GM12891 (cell line): ENCODE data around the gene CAMK1G.

Experiments used
- PAX5 ChIP-seq: IDR thresholded peaks from 2 replicates; pipeline ENCODE4 v1.6.1; 2011; ENCODE audit warnings: low read length, moderate library complexity, mild to moderate bottlenecking; ENCODE audit not compliant: insufficient read depth, severe bottlenecking
- POLR2A ChIP-seq: IDR thresholded peaks from 2 replicates; pipeline ENCODE4 v1.6.1; 2011; ENCODE audit warnings: low read depth, low read length, control low read depth

DNA sequence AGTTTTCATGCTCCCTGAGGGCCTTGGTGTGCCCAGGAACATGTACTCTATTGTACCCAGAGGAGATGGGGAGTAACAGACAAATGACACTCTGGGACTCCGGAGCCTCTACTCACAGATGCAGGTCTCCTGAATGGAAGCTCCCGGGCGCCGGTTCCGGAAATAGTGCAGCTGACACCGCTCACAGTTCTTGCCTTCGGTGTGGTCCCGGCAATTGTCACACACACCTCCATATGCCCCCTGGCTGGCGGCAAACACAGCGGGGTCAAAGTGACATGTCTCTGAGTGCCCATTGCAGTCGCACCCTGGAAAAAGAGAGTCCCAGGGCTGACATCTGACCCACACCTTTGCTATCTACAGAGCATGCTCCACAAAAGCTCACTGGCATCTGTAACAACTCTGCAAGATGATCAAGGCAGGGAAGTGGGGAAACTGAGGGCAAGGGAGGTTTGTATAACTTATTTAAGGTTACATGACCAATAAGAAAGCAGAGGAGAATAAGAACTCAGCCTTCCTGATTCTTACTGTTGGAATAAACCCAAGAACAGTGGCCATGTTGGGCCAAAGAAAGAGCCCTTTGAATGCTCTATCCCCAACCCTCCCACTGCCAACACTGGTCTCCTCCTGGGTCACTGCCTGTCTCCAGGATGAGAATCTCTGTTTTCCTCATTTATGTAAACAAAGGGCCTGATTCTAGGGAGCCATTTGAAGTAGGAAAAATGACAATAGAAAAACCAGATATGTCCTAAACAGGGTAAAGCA lies 46.3 kb downstream of the CAMK1G start:
- TF ChIP-seq POLR2A (no peak), PAX5 (no peak)
